Left ventricle myocardium superior (tissue), 1 donor: ENCODE data around the gene TIMM50. TPM values are rescaled to one million over a fixed set of nuclear protein-coding genes. Genes with fewer than 3 reads are reported as not detected.
"Not testable (repeated sequence)": the region's sequence is repeated elsewhere in the genome, so short reads cannot be mapped to it uniquely, and the experiment has no call there.

ENCODE experiments used
- ATAC-seq: fragments of 200-7000 bp; cut with Tn5 transposase; one replicate; pipeline ENCODE4 v1.9.1; 2020; ENCODE audit warnings: mild to moderate bottlenecking, moderate library complexity
- DNase-seq: peaks from one replicate; pipeline ENCODE4 v3.0.0-alpha.2; 2020
- intact Hi-C: fragments of 100-400 bp; cut with micrococcal nuclease; formaldehyde crosslinking; loops from one replicate; pipeline ENCODE4 v1.11.0; 2022
- total RNA-seq: library from RNA; stranded (reverse); fragmentation: NEBNext Ultra II Directional; extraction: Animal tissue kit (Norgen Biotek cat#: 25700); gene quantifications from one replicate; pipeline ENCODE4 v1.2.1, GENCODE V29; 2021
- donor health status: DM: no; HTN: yes; CAD: no; lungs with severe emphysema.

TIMM50 gene
- total RNA-seq, 1 donor from 2014 or later, result 75.3 TPM

GRCh38 chr19:39465956-39466747 lies 14.5 kb upstream of the TIMM50 start:
- intact Hi-C loops, result no loop called here
- DNase-seq, result no peak
- ATAC-seq, result no peak

GRCh38 chr19:39467941-39468340 lies 12.7 kb upstream of the TIMM50 start:
- DNase-seq, result no peak
- ATAC-seq, result no peak
- intact Hi-C loops, result no loop called here

- DNase-seq, result no peak
- intact Hi-C loops, result no loop called here
- ATAC-seq, result no peak
These were observed 11.6 kb upstream of the TIMM50 start for GRCh38 chr19:39469036-39469435.

- ATAC-seq (no peak), DNase-seq (no peak)
- intact Hi-C loops, result no loop called here
These were observed 11.1 kb upstream of the TIMM50 start for GRCh38 chr19:39469567-39469966.

GRCh38 chr19:39470724-39471339 lies 9.8 kb upstream of the TIMM50 start:
- intact Hi-C loops, result no loop called here
- no peak for ATAC-seq
- no peak for DNase-seq

- intact Hi-C loops, result no loop called here
- DNase-seq, result no peak
- no peak for ATAC-seq
These were observed 8.7 kb upstream of the TIMM50 start for GRCh38 chr19:39471756-39472536.

- intact Hi-C loops, result no loop called here
- ATAC-seq, result no peak
- no peak for DNase-seq
These were observed 7.7 kb upstream of the TIMM50 start for GRCh38 chr19:39472746-39473442.

GRCh38 chr19:39473443-39473960 lies 7.1 kb upstream of the TIMM50 start:
- DNase-seq, result no peak
- no peak for ATAC-seq
- intact Hi-C loops, result no loop called here

- intact Hi-C loops, result no loop called here
- ATAC-seq (peak; percentile 68), DNase-seq (peak; percentile 79)
These were observed 6.5 kb upstream of the TIMM50 start for GRCh38 chr19:39474139-39474620.

GRCh38 chr19:39475748-39476147 lies 4.9 kb upstream of the TIMM50 start:
- ATAC-seq (peak; percentile 15), DNase-seq (peak; percentile 58)
- intact Hi-C loops, result no loop called here

GRCh38 chr19:39479319-39479801 lies 1.3 kb upstream of the TIMM50 start:
- intact Hi-C loops, ATAC-seq, DNase-seq: not testable (repeated sequence)

GRCh38 chr19:39479916-39480315 lies 722 bp upstream of the TIMM50 start:
- intact Hi-C loops, result loop anchor here (10.0 kb wide), 1 partner anchor 55 kb away; the partner anchor contains the start of gene EID2B
- no peak for DNase-seq
- ATAC-seq, result no peak

- no peak for ATAC-seq
- no peak for DNase-seq
- intact Hi-C loops, result loop anchor here (10.0 kb wide), 1 partner anchor 54 kb away; the partner anchor contains the start of gene EID2B
These were observed 549 bp downstream of the TIMM50 start for GRCh38 chr19:39481229-39481545.

GRCh38 chr19:39481676-39482075 lies 1.0 kb downstream of the TIMM50 start:
- DNase-seq (no peak), ATAC-seq (no peak)
- intact Hi-C loops, result loop anchor here (10.0 kb wide), 1 partner anchor 53 kb away; the partner anchor contains the start of gene EID2B

- ATAC-seq (no peak), DNase-seq (no peak)
- intact Hi-C loops, result loop anchor here (10.0 kb wide), 1 partner anchor 52 kb away; the partner anchor contains the start of gene EID2B
These were observed 2.5 kb downstream of the TIMM50 start for GRCh38 chr19:39483141-39483540.

GRCh38 chr19:39489756-39490155 lies 9.1 kb downstream of the TIMM50 start:
- ATAC-seq (no peak), DNase-seq (no peak)
- intact Hi-C loops, result loop anchor here (10.0 kb wide), 1 partner anchor 45 kb away; the partner anchor contains the start of gene EID2B

- no peak for ATAC-seq
- intact Hi-C loops, result no loop called here
- no peak for DNase-seq
These were observed 11.6 kb downstream of the TIMM50 start for GRCh38 chr19:39492225-39492624.

- intact Hi-C loops, result no loop called here
These were observed 12.2 kb downstream of the TIMM50 start for GRCh38 chr19:39492788-39493187.

GRCh38 chr19:39494661-39495060 lies 14.0 kb downstream of the TIMM50 start:
- intact Hi-C loops, result no loop called here
- DNase-seq, result no peak
- no peak for ATAC-seq

More at GRCh38 chr19:39492788-39493187, 12.2 kb downstream of the TIMM50 start:
- ATAC-seq (no peak), DNase-seq (no peak)
